Peyer's patch (tissue), 4 donors: Measurements from ENCODE around the gene GLMN. TPM values are rescaled to one million over a fixed set of nuclear protein-coding genes. Genes with fewer than 3 reads are reported as not detected.

ENCODE experiments used
- DNase-seq, 3 donors: peaks; one replicate each; pipeline ENCODE4 v3.0.0-alpha.2; 2017 to 2019
- H3K27ac ChIP-seq, 4 donors: fragments of 200-600 bp; sonication (generic); one replicate each; pipeline ENCODE4 v1.5.1; 2016 to 2019
- H3K27me3 ChIP-seq, 2 donors: fragments of 200-600 bp; sonication (generic); one replicate each; pipeline ENCODE4 v1.5.1; 2019
- H3K36me3 ChIP-seq, 3 donors: fragments of 200-600 bp; sonication (generic); one replicate each; pipeline ENCODE4 v1.5.1; 2016 to 2019
- H3K4me1 ChIP-seq, 4 donors: fragments of 200-600 bp; sonication (generic); one replicate each; pipeline ENCODE4 v1.5.1; 2016 to 2019
- H3K4me3 ChIP-seq, 4 donors: fragments of 200-600 bp; sonication (generic); 1 replicate in 3 of 4; 2 replicates in 1 of 4; pipeline ENCODE4 v1.5.1; 2016 to 2019; ENCODE audit warnings: mild to moderate bottlenecking in 1 of 4
- H3K9me3 ChIP-seq, 4 donors: fragments of 200-600 bp; sonication (generic); one replicate each; pipeline ENCODE4 v1.5.1; 2016 to 2019; ENCODE audit warnings: mild to moderate bottlenecking in 1 of 4
- CTCF ChIP-seq, 6 experiments: fragments of 450-650 bp in 4 of 6; fragments of 200-600 bp in 2 of 6; sonication (generic) in 1 of 6; IDR thresholded peaks; one replicate each; pipeline ENCODE4 v1.5.1; 2017 to 2019; ENCODE audit warnings: antibody characterized with exemption in 6 of 6, mild to moderate bottlenecking in 3 of 6, moderate library complexity in 1 of 6
- POLR2A ChIP-seq, 2 donors: fragments of 450-650 bp; IDR thresholded peaks; one replicate each; pipeline ENCODE4 v1.5.1; 2017; ENCODE audit warnings: antibody characterized with exemption in 2 of 2, mild to moderate bottlenecking in 2 of 2, moderate library complexity in 2 of 2
- total RNA-seq, 4 donors: library from RNA; depleted of rRNA; stranded (reverse); fragments of >200 nt; gene quantifications; one replicate each; pipeline ENCODE4 v1.1.0, GENCODE V29; 2016

GLMN gene
- total RNA-seq, 4 donors from 2014 or later: 1.1 to 19.8 (median 3.8) TPM

- Histone ChIP-seq H3K9me3 (no peaks in the 10 kb centered on the region), H3K27ac (no peak overlapping the region), H3K36me3 (peaks cover 0 to 40% (median 0%) of the 10 kb centered on the region in 3 donors), H3K4me3 (no peak overlapping the region), H3K27me3 (no peaks in the 10 kb centered on the region), H3K4me1 (no peaks in the 10 kb centered on the region)
- no peak for TF ChIP-seq POLR2A (IDR thresholded peaks at IDR 0.05)
- TF ChIP-seq CTCF (IDR thresholded peaks at IDR 0.05): no peak
- DNase-seq: no peak
These were observed 9.2 kb upstream of the GLMN start for GRCh38 chr1:92307980-92308379.

- DNase-seq: no peak
- TF ChIP-seq CTCF (IDR thresholded peaks at IDR 0.05): no peak
- TF ChIP-seq POLR2A (IDR thresholded peaks at IDR 0.05): no peak
- H3K27me3 ChIP-seq: no peaks in the 10 kb centered on the region
- H3K4me1 ChIP-seq: no peaks in the 10 kb centered on the region
- H3K27ac ChIP-seq: no peak overlapping the region
- no peak overlapping the region for H3K4me3 ChIP-seq
- no peaks in the 10 kb centered on the region for H3K9me3 ChIP-seq
- H3K36me3 ChIP-seq: peaks cover 0 to 40% (median 0%) of the 10 kb centered on the region in 3 donors
These were observed 7.2 kb upstream of the GLMN start for GRCh38 chr1:92306020-92306419.

GRCh38 chr1:92301021-92301420 is 2.2 kb upstream of the GLMN start:
- no peaks in the 10 kb centered on the region for H3K9me3 ChIP-seq
- H3K27ac ChIP-seq: no peak overlapping the region
- H3K27me3 ChIP-seq: no peaks in the 10 kb centered on the region
- no peak overlapping the region for H3K4me3 ChIP-seq
- H3K36me3 ChIP-seq: peaks cover 0 to 15% (median 0%) of the 10 kb centered on the region in 3 donors
- no peak for DNase-seq
- TF ChIP-seq POLR2A (IDR thresholded peaks at IDR 0.05): no peak
- no peak for TF ChIP-seq CTCF (IDR thresholded peaks at IDR 0.05)
- H3K4me1 ChIP-seq: peaks cover 0 to 13% (median 2%) of the 10 kb centered on the region in 4 donors

GRCh38 chr1:92299477-92300150 is 827 bp upstream of the GLMN start:
- Histone ChIP-seq H3K4me3 (peak overlapping the region; percentile 64 to 95 (median 74)), H3K27ac (peak overlapping the region; percentile 89 to 93 (median 90)), H3K36me3 (peaks cover 0 to 4% (median 0%) of the 10 kb centered on the region in 3 donors), H3K9me3 (no peaks in the 10 kb centered on the region), H3K27me3 (no peaks in the 10 kb centered on the region), H3K4me1 (peaks cover 0 to 13% (median 2%) of the 10 kb centered on the region in 4 donors)
- no peak for DNase-seq
- no peak for TF ChIP-seq POLR2A (IDR thresholded peaks at IDR 0.05)
- no peak for TF ChIP-seq CTCF (IDR thresholded peaks at IDR 0.05)

GRCh38 chr1:92298213-92298572 is 594 bp downstream of the GLMN start:
- Histone ChIP-seq H3K4me1 (peaks cover 0 to 13% (median 2%) of the 10 kb centered on the region in 4 donors), H3K27me3 (no peaks in the 10 kb centered on the region), H3K27ac (peak overlapping the region; percentile 89 to 93 (median 90)), H3K4me3 (peak overlapping the region; percentile 64 to 95 (median 74)), H3K36me3 (no peaks in the 10 kb centered on the region), H3K9me3 (no peaks in the 10 kb centered on the region)
- TF ChIP-seq POLR2A (IDR thresholded peaks at IDR 0.05): no peak
- no peak for TF ChIP-seq CTCF (IDR thresholded peaks at IDR 0.05)
- no peak for DNase-seq
